ENCODE data around the gene ADAM19.

The ADAM19 gene

DNA sequence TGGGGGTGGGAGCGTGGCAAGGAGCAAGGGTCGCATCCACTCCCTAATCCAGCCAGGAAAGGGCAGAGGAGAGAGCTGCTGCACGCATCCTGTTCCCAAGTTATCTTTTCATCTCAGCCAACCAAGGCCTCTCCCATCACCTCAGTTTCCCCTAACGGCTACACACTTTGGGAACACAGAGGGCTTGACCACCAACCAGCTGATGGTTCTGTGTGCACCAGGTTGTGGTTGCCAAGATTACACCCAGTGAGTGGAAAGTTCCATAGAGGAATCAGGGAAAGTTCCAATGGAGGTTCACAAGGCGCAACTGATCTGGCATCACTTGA is 53.9 kb downstream of the ADAM19 start:
- no peak for DNase-seq (ENCODE audit: insufficient read length)
- FAIRE-seq: no peak
- TF ChIP-seq POLR2A (IDR thresholded peaks at IDR 0.05; ENCODE audit: low read depth, low read length) (no peak), TAF1 (IDR thresholded peaks at IDR 0.05; ENCODE audit: borderline replicate concordance, low read depth, low read length) (no peak), POLR2AphosphoS5 (IDR thresholded peaks at IDR 0.05; ENCODE audit: low read depth, low read length) (no peak)

GRCh38 chr5:157520911-157521703 is 54.5 kb downstream of the ADAM19 start:
- TF ChIP-seq POLR2A (IDR thresholded peaks at IDR 0.05; ENCODE audit: low read depth, low read length): no peak
- no peak for TF ChIP-seq TAF1 (IDR thresholded peaks at IDR 0.05; ENCODE audit: borderline replicate concordance, low read depth, low read length)
- TF ChIP-seq POLR2AphosphoS5 (IDR thresholded peaks at IDR 0.05; ENCODE audit: low read depth, low read length): no peak
- DNase-seq (ENCODE audit: insufficient read length) (no peak), FAIRE-seq (no peak)

DNA sequence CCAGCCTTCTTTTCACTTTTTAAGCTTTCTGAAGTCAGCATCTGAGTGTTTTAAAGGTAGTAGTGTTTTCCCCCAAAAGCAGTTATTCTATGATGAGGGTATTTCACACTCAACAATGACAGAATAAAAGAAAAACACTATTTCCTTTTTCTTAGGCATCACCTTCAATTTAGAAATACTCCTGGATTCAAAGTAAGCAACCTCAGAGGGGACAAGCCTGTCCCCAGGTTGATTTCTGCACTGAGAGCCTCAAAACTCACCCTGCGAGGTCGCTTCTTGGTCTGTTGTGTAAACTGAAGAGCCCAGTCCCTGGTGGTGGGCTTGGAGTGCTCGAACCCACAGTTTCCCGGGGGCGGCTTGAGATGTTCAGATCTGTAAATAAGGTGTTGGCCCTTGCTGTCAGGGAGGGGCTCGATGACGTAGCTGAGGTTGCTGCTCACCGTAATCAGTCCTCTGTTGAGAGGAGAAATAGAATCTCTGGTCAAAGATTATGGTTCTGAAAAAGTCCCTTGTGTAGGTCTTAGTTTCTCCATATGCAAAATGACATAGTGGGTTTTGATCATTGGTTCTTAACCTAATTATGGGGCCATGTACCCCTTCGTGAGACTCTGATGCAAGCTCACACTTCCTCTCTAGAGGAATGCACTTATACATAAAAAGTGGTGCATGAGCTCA is 55.9 kb downstream of the ADAM19 start:
- FAIRE-seq (peak; percentile 46), DNase-seq (ENCODE audit: insufficient read length) (no peak)
- no peak for TF ChIP-seq POLR2A (IDR thresholded peaks at IDR 0.05; ENCODE audit: low read depth, low read length)
- no peak for TF ChIP-seq POLR2AphosphoS5 (IDR thresholded peaks at IDR 0.05; ENCODE audit: low read depth, low read length)
- TF ChIP-seq TAF1 (IDR thresholded peaks at IDR 0.05; ENCODE audit: borderline replicate concordance, low read depth, low read length): no peak

DNA sequence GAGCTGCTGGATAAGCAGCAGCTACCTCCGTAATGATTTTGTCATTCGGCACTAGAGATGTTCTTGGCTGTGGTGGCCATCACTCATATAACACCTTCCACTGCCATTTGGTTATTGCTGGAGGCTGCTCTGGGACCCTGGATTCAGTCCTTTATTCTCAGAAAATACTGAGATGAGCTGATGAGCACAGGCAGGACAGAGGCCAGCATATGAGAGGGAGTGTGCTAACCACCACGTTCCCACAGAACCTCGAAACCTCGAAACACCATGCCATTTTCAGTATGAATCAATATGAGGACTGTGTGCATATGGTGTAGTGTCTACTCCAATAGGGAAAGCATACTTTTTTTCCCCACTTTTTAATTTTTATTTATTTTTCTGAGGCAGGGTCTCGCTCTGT is 56.6 kb downstream of the ADAM19 start:
- peak; percentile 82 for FAIRE-seq

GRCh38 chr5:157516626-157517325 is 58.8 kb downstream of the ADAM19 start:
- DNase-seq (ENCODE audit: insufficient read length) (no peak), FAIRE-seq (peak; percentile 54)
- no peak for TF ChIP-seq POLR2A (IDR thresholded peaks at IDR 0.05; ENCODE audit: low read depth, low read length)
- TF ChIP-seq POLR2AphosphoS5 (IDR thresholded peaks at IDR 0.05; ENCODE audit: low read depth, low read length): no peak
- no peak for TF ChIP-seq TAF1 (IDR thresholded peaks at IDR 0.05; ENCODE audit: borderline replicate concordance, low read depth, low read length)

More for the DNA sequence above, 56.6 kb downstream of the ADAM19 start:
- DNase-seq (ENCODE audit: insufficient read length): peak; percentile 35
- TF ChIP-seq POLR2AphosphoS5 (IDR thresholded peaks at IDR 0.05; ENCODE audit: low read depth, low read length): no peak
- TF ChIP-seq POLR2A (IDR thresholded peaks at IDR 0.05; ENCODE audit: low read depth, low read length): no peak
- TF ChIP-seq TAF1 (IDR thresholded peaks at IDR 0.05; ENCODE audit: borderline replicate concordance, low read depth, low read length): no peak

DNA sequence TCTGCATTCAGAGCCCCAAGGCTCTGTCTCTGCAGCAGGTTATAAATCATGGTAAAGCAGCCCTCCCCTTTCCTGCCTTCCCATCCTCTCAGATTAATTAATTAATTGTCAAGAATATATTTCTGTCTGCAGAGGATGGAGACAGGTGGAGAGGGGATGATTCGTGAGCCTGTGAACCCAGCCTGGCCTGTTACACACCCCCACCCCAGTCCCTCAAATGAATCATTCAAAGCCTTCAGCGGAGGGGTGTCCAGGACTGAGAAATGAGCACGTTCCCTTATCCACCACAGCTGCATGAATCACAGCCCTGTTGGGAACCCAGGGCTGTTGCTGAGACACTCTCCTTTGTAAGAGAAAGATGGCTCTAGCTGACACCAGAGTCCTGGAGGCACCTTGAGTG is 59.6 kb downstream of the ADAM19 start:
- TF ChIP-seq POLR2A (IDR thresholded peaks at IDR 0.05; ENCODE audit: low read depth, low read length): no peak
- no peak for TF ChIP-seq POLR2AphosphoS5 (IDR thresholded peaks at IDR 0.05; ENCODE audit: low read depth, low read length)
- DNase-seq (ENCODE audit: insufficient read length) (no peak), FAIRE-seq (no peak)

DNA sequence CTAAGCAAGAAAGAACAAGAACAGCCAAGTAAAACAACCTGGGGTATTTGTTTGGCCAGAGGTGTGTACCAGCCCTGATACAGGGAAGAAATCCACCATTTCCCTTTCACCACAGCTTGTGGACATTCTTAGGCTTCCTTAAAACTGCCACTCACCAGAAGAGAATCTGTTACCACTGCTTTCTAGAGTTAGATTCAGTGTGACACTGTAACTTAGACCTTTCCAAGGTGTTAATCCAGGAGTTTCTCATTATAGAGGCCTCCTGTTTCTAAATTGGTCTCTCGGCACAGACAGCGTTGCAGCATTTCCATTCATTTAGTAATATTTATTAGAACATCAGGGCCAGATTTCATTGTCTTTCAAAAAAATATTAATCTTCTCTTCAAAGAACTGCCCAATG is 60.6 kb downstream of the ADAM19 start:
- DNase-seq (ENCODE audit: insufficient read length): no peak
- TF ChIP-seq TAF1 (IDR thresholded peaks at IDR 0.05; ENCODE audit: borderline replicate concordance, low read depth, low read length): no peak
- TF ChIP-seq POLR2AphosphoS5 (IDR thresholded peaks at IDR 0.05; ENCODE audit: low read depth, low read length): no peak
- TF ChIP-seq POLR2A (IDR thresholded peaks at IDR 0.05; ENCODE audit: low read depth, low read length): no peak
- FAIRE-seq: no peak

DNA sequence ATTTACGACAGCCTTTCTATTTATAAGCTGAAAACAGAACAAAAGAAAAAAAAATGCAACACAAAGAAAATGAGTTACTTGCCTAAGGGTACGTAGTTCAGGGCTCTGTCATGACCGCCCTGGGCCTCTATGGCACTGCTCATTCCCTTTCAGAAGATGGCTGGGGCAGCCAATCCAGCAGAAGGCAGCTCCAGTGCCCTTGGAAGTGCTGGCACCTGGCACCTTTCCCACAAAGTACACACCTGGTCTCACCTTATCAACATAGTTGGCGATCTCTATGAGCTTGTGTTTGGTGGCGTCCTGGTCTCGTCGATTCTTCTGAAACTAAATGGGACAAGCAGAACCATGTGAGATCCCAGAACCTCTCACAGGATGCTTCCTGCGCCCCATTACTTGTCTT is 62.4 kb downstream of the ADAM19 start:
- TF ChIP-seq POLR2AphosphoS5 (IDR thresholded peaks at IDR 0.05; ENCODE audit: low read depth, low read length): no peak

GRCh38 chr5:157511651-157512644 is 63.6 kb downstream of the ADAM19 start:
- TF ChIP-seq POLR2A (IDR thresholded peaks at IDR 0.05; ENCODE audit: low read depth, low read length): no peak
- no peak for TF ChIP-seq POLR2AphosphoS5 (IDR thresholded peaks at IDR 0.05; ENCODE audit: low read depth, low read length)
- TF ChIP-seq TAF1 (IDR thresholded peaks at IDR 0.05; ENCODE audit: borderline replicate concordance, low read depth, low read length): no peak
- FAIRE-seq: no peak
- DNase-seq (ENCODE audit: insufficient read length): no peak

More for the DNA sequence above, 62.4 kb downstream of the ADAM19 start:
- FAIRE-seq (no peak), DNase-seq (ENCODE audit: insufficient read length) (no peak)

GRCh38 chr5:157510682-157511081 is 64.9 kb downstream of the ADAM19 start:
- TF ChIP-seq POLR2AphosphoS5 (IDR thresholded peaks at IDR 0.05; ENCODE audit: low read depth, low read length): no peak
- TF ChIP-seq POLR2A (IDR thresholded peaks at IDR 0.05; ENCODE audit: low read depth, low read length): no peak
- no peak for FAIRE-seq
- no peak for DNase-seq (ENCODE audit: insufficient read length)

DNA sequence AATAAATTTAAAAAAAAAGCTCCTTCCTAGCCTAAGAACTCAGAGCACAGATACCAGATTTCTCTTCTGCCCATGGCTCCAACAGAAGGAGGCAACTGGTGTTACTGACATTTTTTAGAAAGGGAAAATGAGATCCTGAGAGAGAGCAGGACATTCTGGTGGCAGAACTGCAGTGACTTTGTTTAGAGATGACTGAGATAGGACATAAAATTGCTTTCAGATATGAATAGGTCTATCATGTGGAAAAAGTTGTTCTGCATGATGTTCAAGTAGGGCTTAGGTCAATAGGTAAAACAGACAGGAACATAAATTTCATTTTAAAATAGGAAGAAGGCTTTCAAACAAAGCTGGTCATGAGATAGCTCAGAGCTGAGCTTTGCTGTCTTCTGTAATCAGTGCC is 66.0 kb downstream of the ADAM19 start:
- no peak for TF ChIP-seq TAF1 (IDR thresholded peaks at IDR 0.05; ENCODE audit: borderline replicate concordance, low read depth, low read length)
- TF ChIP-seq POLR2AphosphoS5 (IDR thresholded peaks at IDR 0.05; ENCODE audit: low read depth, low read length): no peak
- no peak for TF ChIP-seq POLR2A (IDR thresholded peaks at IDR 0.05; ENCODE audit: low read depth, low read length)
- no peak for FAIRE-seq
- DNase-seq (ENCODE audit: insufficient read length): no peak

Measured in GM12892 (cell line).